Left renal pelvis (tissue), 4 donors: ENCODE results near the gene HHIPL1. TPM values are rescaled to one million over a fixed set of nuclear protein-coding genes. Genes with fewer than 3 reads are reported as not detected.

Experiments used
- DNase-seq, 4 donors: peaks; one replicate each; pipeline ENCODE4 v3.0.0-alpha.2; 2013; ENCODE audit warnings: low read depth in 4 of 4, low spot score in 3 of 4
- polyA plus RNA-seq, 4 donors: library from polyadenylated mRNA; unstranded; fragments of 120-200 nt; gene quantifications; one replicate each; pipeline ENCODE4 v1.2.1, GENCODE V29; 2013; ENCODE audit not compliant: insufficient read length in 4 of 4

The HHIPL1 gene
- polyA plus RNA-seq, 4 donors, result 1.3 to 3.0 (median 1.5) TPM

GRCh38 chr14:99727096-99727870 lies 82.4 kb downstream of the HHIPL1 start:
- no peak for DNase-seq

GRCh38 chr14:99728231-99728920 lies 83.4 kb downstream of the HHIPL1 start:
- no peak for DNase-seq

DNA sequence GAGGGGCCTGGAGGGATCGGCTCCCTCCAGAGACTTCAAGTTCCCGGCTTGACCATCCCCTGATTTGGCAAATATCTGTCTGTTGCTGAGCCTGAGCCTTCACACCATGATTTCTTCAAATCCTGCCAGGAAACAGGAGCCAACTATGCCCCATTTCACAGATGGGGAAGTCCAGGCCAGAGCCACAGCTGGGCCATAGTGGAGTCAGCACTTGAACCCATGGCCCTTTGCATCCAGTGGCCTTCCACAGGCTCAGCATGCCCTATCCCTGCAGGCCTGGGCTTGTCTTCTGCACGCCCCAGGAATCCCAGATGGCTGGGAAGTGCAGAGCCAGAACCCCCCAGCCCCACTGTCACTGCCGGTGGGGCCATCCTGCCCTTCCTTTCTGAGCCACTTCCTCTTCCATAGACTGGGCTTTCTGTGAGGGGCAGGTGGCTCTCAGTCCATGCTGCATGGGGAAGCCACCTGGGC lies 84.1 kb downstream of the HHIPL1 start:
- DNase-seq, result no peak

Other genes starting within 250 kb of the HHIPL1 start
- 10 to 100 TPM; 49.6 to 65.9 (median 64.0) TPM for gene SETD3, start 164.3 kb upstream of the HHIPL1 start, polyA plus RNA-seq
- gene CCNK, start 163.7 kb upstream of the HHIPL1 start, polyA plus RNA-seq, result 10 to 100 TPM; 45.8 to 57.0 (median 50.4) TPM
- 10 to 100 TPM; 19.0 to 30.3 (median 26.6) TPM for gene CCDC85C, start 40.9 kb upstream of the HHIPL1 start, polyA plus RNA-seq
- 1 to 10 TPM; 1.4 to 4.2 (median 2.8) TPM for gene CYP46A1, start 39.2 kb downstream of the HHIPL1 start, polyA plus RNA-seq
- gene EML1, start 148.3 kb downstream of the HHIPL1 start, polyA plus RNA-seq, result 10 to 100 TPM; 30.3 to 47.0 (median 39.7) TPM